Hepatocyte (in vitro differentiated cells): ENCODE measurements around the gene DSTYK. TPM values are rescaled to one million over a fixed set of nuclear protein-coding genes. Genes with fewer than 3 reads are reported as not detected.

Source experiments
- DNase-seq: peaks from one replicate; pipeline ENCODE4 v3.0.0-alpha.2; 2016; ENCODE audit warnings: low spot score
- H2AFZ ChIP-seq: fragments of 200-600 bp; sonication (generic); 2 replicates; pipeline ENCODE4 v1.6.0; 2016; ENCODE audit warnings: antibody characterized with exemption, mild to moderate bottlenecking
- H3K27ac ChIP-seq: fragments of 200-600 bp; sonication (generic); 2 replicates; pipeline ENCODE4 v1.5.1; 2016; ENCODE audit warnings: mild to moderate bottlenecking
- H3K27me3 ChIP-seq: fragments of 200-600 bp; sonication (generic); 2 replicates; pipeline ENCODE4 v1.6.1; 2016
- H3K36me3 ChIP-seq: fragments of 200-600 bp; sonication (generic); replicated peaks from 2 replicates; pipeline ENCODE4 v1.5.1; 2016; ENCODE audit warnings: low read depth; ENCODE audit not compliant: insufficient read depth
- H3K4me1 ChIP-seq: fragments of 200-600 bp; sonication (generic); 2 replicates; pipeline ENCODE4 v1.5.1; 2016; ENCODE audit warnings: mild to moderate bottlenecking, moderate library complexity; ENCODE audit not compliant: insufficient read depth
- H3K4me2 ChIP-seq: fragments of 200-600 bp; sonication (generic); 2 replicates; pipeline ENCODE4 v1.6.0; 2016
- H3K4me3 ChIP-seq: fragments of 200-600 bp; sonication (generic); 2 replicates; pipeline ENCODE4 v1.5.1; 2016; ENCODE audit warnings: mild to moderate bottlenecking
- H3K79me2 ChIP-seq: fragments of 200-600 bp; sonication (generic); 2 replicates; pipeline ENCODE4 v1.6.0; 2017; ENCODE audit warnings: mild to moderate bottlenecking
- H3K9me2 ChIP-seq: fragments of 200-600 bp; sonication (generic); replicated peaks from 2 replicates; pipeline ENCODE4 v1.6.0; 2017; ENCODE audit warnings: mild to moderate bottlenecking; ENCODE audit not compliant: insufficient read depth
- H3K9me3 ChIP-seq: fragments of 200-600 bp; sonication (generic); 2 replicates; pipeline ENCODE4 v1.5.1; 2016; ENCODE audit warnings: low read depth, mild to moderate bottlenecking
- H4K20me1 ChIP-seq: fragments of 200-600 bp; sonication (generic); 2 replicates; pipeline ENCODE4 v1.6.0; 2016; ENCODE audit warnings: mild to moderate bottlenecking; ENCODE audit not compliant: insufficient read depth, poor library complexity, severe bottlenecking
- EZH2 ChIP-seq: fragments of 200-600 bp; sonication (generic); IDR thresholded peaks from 2 replicates; pipeline ENCODE4 v1.6.1; 2016; ENCODE audit warnings: antibody characterized with exemption, mild to moderate bottlenecking, borderline replicate concordance
- EZH2phosphoT487 ChIP-seq: fragments of 200-600 bp; sonication (generic); IDR thresholded peaks from one replicate; pipeline ENCODE4 v1.6.1; 2018; ENCODE audit warnings: antibody characterized with exemption, mild to moderate bottlenecking, low read depth, moderate library complexity; ENCODE audit not compliant: unreplicated experiment, severe bottlenecking
- WGBS: methylation state at CpG from one replicate; pipeline ENCODE4 v1.1.6; 2016; ENCODE audit warnings: low lambda C conversion rate; ENCODE audit errors: missing lambda C conversion rate; 5-methylcytosine and 5-hydroxymethylcytosine counted together
- polyA plus RNA-seq: library from polyadenylated mRNA; unstranded; fragments of >200 nt; fragmentation: Nextera tagmentation; extraction: Ambion mirVana; gene quantifications from 2 replicates; pipeline ENCODE4 v1.2.1, GENCODE V29; 2016
- total RNA-seq: library from RNA; depleted of rRNA; stranded (reverse); fragments of >200 nt; gene quantifications from 2 replicates; pipeline ENCODE4 v1.2.3, GENCODE V29; 2014
- TF ChIP-seq, protein P1 (sequence below): fragments of 200-600 bp; sonication (generic); IDR thresholded peaks from 2 replicates; pipeline ENCODE4 v1.5.1; 2016; ENCODE audit warnings: antibody characterized with exemption, mild to moderate bottlenecking; ENCODE audit not compliant: poor library complexity

The DSTYK gene
- total and polyA plus RNA-seq, 2 experiments from 2014 or later, result 7.7 to 11.0 TPM

- no peaks in the 10 kb centered on the region for H3K36me3 ChIP-seq
- H3K79me2 ChIP-seq, result peaks cover 84% of the 10 kb centered on the region
- H3K4me1 ChIP-seq, result no peaks in the 10 kb centered on the region
- no peak for DNase-seq
- H3K27me3 ChIP-seq, result no peaks in the 10 kb centered on the region
- TF ChIP-seq EZH2phosphoT487 (no peak), EZH2 (no peak)
- TF ChIP-seq, protein P1, sequence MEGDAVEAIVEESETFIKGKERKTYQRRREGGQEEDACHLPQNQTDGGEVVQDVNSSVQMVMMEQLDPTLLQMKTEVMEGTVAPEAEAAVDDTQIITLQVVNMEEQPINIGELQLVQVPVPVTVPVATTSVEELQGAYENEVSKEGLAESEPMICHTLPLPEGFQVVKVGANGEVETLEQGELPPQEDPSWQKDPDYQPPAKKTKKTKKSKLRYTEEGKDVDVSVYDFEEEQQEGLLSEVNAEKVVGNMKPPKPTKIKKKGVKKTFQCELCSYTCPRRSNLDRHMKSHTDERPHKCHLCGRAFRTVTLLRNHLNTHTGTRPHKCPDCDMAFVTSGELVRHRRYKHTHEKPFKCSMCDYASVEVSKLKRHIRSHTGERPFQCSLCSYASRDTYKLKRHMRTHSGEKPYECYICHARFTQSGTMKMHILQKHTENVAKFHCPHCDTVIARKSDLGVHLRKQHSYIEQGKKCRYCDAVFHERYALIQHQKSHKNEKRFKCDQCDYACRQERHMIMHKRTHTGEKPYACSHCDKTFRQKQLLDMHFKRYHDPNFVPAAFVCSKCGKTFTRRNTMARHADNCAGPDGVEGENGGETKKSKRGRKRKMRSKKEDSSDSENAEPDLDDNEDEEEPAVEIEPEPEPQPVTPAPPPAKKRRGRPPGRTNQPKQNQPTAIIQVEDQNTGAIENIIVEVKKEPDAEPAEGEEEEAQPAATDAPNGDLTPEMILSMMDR, result no peak
- H4K20me1 ChIP-seq, result peaks cover 11% of the 10 kb centered on the region
- no peaks in the 10 kb centered on the region for H3K9me3 ChIP-seq
- H2AFZ ChIP-seq, result no peak overlapping the region
- H3K27ac ChIP-seq, result no peak overlapping the region
- no peak overlapping the region for H3K4me3 ChIP-seq
- no peak overlapping the region for H3K4me2 ChIP-seq
- no peaks in the 10 kb centered on the region for H3K9me2 ChIP-seq
- WGBS, result 79% methylated on average over 9 of the region's 9 CpGs
Measured at GRCh38 chr1:205199090-205199930, 12.2 kb downstream of the DSTYK start.

DNA sequence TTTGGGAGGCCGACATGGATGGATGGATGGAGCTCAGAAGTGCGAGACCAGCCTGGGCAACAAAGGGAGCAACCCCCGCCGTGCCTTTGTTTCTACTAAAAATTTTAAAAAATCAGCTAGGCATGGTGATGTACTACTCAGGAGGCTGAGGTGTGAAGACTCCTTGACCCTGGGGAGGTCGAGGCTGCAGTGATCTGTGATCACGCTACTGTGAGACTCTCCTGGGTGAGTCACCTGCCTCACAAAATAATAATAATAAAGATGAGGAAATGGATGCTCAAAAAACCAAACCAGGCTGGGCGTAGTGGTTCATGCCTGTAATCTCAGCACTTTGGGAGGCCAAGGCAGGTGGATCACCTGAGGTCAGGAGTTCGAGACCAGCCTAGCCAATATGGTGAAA lies 19.2 kb downstream of the DSTYK start:
- Histone ChIP-seq H4K20me1 (peaks cover 2% of the 10 kb centered on the region), H3K4me3 (no peak overlapping the region), H3K36me3 (no peaks in the 10 kb centered on the region), H2AFZ (no peak overlapping the region), H3K9me3 (no peaks in the 10 kb centered on the region), H3K79me2 (peaks cover 84% of the 10 kb centered on the region), H3K27ac (no peak overlapping the region), H3K9me2 (no peaks in the 10 kb centered on the region), H3K27me3 (no peaks in the 10 kb centered on the region), H3K4me1 (peaks cover 14% of the 10 kb centered on the region), H3K4me2 (no peak overlapping the region)
- 90% methylated on average over 8 of the region's 8 CpGs for WGBS
- TF ChIP-seq EZH2 (no peak), EZH2phosphoT487 (no peak)
- TF ChIP-seq, protein P1, result no peak
- DNase-seq, result no peak

GRCh38 chr1:205191622-205192021 lies 19.9 kb downstream of the DSTYK start:
- H3K79me2 ChIP-seq, result peaks cover 77% of the 10 kb centered on the region
- no peak overlapping the region for H3K4me3 ChIP-seq
- H3K27ac ChIP-seq, result peak overlapping the region; percentile 3
- H3K4me2 ChIP-seq, result peak overlapping the region; percentile 62
- H2AFZ ChIP-seq, result no peak overlapping the region
- peaks cover 14% of the 10 kb centered on the region for H3K4me1 ChIP-seq
- no peak for DNase-seq
- H3K27me3 ChIP-seq, result no peaks in the 10 kb centered on the region
- WGBS, result 40% methylated on average over 2 of the region's 2 CpGs
- H3K9me3 ChIP-seq, result no peaks in the 10 kb centered on the region
- H3K36me3 ChIP-seq, result no peaks in the 10 kb centered on the region
- no peaks in the 10 kb centered on the region for H4K20me1 ChIP-seq
- TF ChIP-seq, protein P1, result no peak
- TF ChIP-seq EZH2phosphoT487 (no peak), EZH2 (no peak)
- no peaks in the 10 kb centered on the region for H3K9me2 ChIP-seq
